ENCODE measurements around the gene SPOCK2. TPM values are rescaled to one million over a fixed set of nuclear protein-coding genes. Genes with fewer than 3 reads are reported as not detected.

The SPOCK2 gene
- total and polyA plus RNA-seq, 10 of the 15 experiments (the other 5 are each of a cell fraction or from before 2014, with no cell fraction given), result 0.02 to 1.5 (median 0.58) TPM

DNA sequence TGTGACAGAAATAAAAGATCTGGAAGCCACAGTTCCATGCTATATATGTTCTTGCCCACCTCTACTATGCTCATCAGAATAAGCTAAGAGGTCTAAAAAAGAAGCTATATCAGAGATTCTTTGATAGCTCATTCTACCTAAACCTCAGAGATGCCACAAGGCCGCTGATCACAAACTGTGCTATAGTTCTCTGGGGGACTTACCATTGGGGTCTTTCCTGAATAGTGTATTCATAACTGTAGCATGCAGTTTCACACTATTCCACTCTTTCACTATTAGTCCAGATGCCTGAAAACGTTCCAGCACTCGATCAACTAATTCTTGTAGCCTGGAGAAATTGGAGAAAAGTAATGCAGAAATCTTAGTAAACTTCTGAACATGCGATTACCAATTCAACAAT is 44.5 kb upstream of the SPOCK2 start (continued):
- TF ChIP-seq MLLT1 (IDR thresholded peaks at IDR 0.05) (no peak), POLR2AphosphoS2 (IDR thresholded peaks at IDR 0.05; ENCODE audit: low read depth, low read length) (no peak), BACH1 (IDR thresholded peaks at IDR 0.05; ENCODE audit: borderline replicate concordance) (no peak), ESRRA (IDR thresholded peaks at IDR 0.05; ENCODE audit: low read length) (no peak), SP1 (IDR thresholded peaks at IDR 0.05; ENCODE audit: low read depth, low read length) (no peak), EP300 (IDR thresholded peaks at IDR 0.05; ENCODE audit: borderline replicate concordance in 1 of 2, control insufficient read depth in 1 of 2, low read depth in 2 of 2, low read length in 2 of 2) (peak in 1 of 2 experiments; percentile 47; a peak in 1 of 4 replicates), MEF2A (IDR thresholded peaks at IDR 0.05; ENCODE audit: insufficient read depth, low read depth, low read length) (0 out of 2 replicates have a peak, but pooled peaks have one; percentile 27)
- TF ChIP-seq, protein P1, sequence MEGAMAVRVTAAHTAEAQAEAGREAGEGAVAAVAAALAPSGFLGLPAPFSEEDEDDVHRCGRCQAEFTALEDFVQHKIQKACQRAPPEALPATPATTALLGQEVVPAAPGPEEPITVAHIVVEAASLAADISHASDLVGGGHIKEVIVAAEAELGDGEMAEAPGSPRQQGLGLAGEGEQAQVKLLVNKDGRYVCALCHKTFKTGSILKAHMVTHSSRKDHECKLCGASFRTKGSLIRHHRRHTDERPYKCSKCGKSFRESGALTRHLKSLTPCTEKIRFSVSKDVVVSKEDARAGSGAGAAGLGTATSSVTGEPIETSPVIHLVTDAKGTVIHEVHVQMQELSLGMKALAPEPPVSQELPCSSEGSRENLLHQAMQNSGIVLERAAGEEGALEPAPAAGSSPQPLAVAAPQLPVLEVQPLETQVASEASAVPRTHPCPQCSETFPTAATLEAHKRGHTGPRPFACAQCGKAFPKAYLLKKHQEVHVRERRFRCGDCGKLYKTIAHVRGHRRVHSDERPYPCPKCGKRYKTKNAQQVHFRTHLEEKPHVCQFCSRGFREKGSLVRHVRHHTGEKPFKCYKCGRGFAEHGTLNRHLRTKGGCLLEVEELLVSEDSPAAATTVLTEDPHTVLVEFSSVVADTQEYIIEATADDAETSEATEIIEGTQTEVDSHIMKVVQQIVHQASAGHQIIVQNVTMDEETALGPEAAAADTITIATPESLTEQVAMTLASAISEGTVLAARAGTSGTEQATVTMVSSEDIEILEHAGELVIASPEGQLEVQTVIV (IDR thresholded peaks at IDR 0.05; ENCODE audit: borderline replicate concordance, partially characterized antibody), result no peak

Data from GM12878 (cell line).